GM21381 (cell line): Measurements from ENCODE around the gene MRPL1.
A peak's percentile ranks its signal among the peaks of the same experiment; 100 is the strongest.
"Not testable (repeated sequence)": the region's sequence is repeated elsewhere in the genome, so short reads cannot be mapped to it uniquely, and the experiment has no call there.

Experiments used
- ATAC-seq: cut with Tn5 transposase; IDR thresholded peaks from one replicate; pipeline ENCODE4 v1.9.1; 2021; ENCODE audit warnings: mild to moderate bottlenecking, moderate library complexity; ENCODE audit not compliant: unreplicated experiment

The MRPL1 gene

GRCh38 chr4:77963004-77963403 lies 100.4 kb downstream of the MRPL1 start:
- no peak for ATAC-seq

- not testable (repeated sequence) for ATAC-seq
Measured at GRCh38 chr4:77973657-77974056, 111.0 kb downstream of the MRPL1 start.

DNA sequence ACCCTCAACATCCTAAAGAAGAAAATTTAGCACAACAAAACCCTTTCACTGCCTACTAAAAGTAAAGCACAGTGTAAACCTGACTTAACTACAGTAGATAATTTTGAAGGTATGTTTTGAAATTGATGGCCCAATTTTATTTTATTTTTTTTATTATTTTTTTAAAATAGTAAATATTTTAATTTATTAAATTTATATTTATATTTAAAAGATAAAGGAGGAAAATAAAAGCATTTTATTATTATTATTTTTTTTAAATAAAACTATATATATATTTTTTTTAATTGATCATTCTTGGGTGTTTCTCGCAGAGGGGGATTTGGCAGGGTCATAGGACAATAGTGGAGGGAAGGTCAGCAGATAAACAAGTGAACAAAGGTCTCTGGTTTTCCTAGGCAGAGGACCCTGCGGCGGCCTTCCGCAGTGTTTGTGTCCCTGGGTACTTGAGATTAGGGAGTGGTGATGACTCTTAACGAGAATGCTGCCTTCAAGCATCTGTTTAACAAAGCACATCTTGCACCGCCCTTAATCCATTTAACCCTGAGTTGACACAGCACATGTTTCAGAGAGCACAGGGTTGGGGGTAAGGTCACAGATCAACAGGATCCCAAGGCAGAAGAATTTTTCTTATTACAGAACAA lies 120.4 kb downstream of the MRPL1 start:
- not testable (repeated sequence) for ATAC-seq

- ATAC-seq = not testable (repeated sequence)
Measured at GRCh38 chr4:77983612-77984311, 121.1 kb downstream of the MRPL1 start.

DNA sequence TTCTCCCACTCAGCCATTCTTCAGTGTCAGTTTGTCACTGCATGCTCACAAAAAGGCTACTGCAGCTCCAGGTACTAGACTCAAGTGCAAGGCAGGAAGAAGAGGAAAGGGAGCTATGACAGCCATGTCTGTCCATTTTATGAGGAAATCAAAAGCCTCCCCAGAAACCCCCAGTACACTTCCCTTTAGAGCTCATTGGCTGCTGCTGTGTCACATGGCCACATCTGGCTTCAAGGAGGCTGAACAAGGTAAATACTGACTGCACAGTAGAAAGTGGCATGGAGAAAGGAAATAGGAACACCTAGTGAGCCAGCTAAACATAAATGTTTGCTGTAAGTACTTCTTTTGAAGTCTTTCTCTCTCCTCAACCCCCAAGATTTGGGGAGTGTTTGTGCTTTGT lies 127.3 kb downstream of the MRPL1 start:
- no peak for ATAC-seq

DNA sequence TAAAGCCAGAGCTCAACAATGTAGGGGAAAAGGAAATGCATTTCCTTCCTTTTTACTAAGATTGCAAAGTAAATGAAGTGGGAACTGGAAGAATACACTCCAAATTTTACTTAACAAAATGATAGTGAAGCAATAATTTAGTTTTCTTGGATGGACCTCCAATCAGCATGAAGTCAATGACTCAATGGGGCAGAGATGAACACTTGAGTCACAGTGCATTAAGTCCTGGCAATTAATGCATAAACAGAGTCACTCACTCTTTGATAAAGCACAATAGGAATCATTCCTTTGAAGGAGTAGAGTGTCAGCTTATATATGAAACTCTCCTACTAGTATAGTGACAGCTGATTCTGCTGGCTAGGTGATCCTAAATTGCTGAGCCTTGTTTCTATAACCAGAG lies 127.8 kb downstream of the MRPL1 start:
- no peak for ATAC-seq

- no peak for ATAC-seq
Measured at GRCh38 chr4:77990904-77991358, 128.3 kb downstream of the MRPL1 start.

DNA sequence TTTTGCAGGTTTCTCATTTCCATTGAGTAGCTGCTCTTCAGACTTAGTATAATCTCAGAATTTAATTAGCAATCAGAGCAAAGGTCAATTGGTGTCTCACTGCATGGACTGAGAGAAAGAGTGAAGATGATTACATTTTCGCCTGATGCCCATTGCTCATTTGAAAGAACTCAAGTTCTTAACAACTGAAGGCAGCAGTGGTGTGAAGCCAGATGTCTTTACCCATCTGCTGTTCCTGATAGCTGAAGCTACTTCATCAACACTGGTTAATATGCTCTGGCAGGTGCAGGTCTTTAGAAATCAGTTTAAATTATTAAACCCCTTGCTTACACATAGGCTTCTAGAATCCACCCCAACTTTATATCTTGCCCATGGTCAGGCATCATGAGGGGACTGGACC lies 130.0 kb downstream of the MRPL1 start:
- ATAC-seq = no peak

GRCh38 chr4:77994194-77994721 lies 131.6 kb downstream of the MRPL1 start:
- peak; percentile 62 for ATAC-seq

DNA sequence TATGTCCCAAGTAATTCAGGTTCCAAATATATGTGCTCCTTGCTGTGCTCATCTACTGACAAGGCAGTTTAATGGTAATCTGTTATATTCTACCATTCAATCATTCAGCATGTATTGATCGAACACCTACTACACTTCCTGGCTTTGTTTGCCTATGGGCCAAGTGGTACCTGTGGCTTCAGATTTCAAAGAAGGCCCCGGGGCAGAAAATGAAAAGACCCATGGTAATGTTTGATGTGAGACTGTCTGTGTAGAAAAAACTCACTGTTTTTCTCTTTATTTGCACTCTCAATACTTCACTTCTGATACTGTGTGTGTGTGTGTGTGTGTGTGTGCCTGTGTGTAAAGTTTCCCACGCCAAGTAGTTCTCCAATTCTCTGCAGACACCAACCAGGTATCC lies 133.4 kb downstream of the MRPL1 start:
- ATAC-seq = no peak

DNA sequence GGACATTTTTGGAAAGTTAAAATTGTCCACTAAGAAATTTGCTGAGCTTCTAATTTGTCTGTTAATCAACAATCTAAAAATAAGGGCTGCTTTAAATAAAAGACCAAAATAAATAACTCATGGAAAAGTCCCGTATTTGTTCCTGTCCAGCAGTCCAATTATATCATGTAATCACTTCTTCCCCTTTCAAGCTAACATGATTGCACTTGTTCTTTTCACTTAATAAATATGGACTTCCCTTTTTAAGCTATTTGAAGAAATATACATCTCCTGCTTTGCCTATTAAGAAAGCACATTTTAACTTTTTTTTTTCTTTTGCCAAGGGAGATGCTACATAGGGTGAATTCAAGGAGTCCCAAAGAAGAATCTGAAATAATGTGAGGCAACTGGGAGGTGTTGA lies 138.9 kb downstream of the MRPL1 start:
- no peak for ATAC-seq

DNA sequence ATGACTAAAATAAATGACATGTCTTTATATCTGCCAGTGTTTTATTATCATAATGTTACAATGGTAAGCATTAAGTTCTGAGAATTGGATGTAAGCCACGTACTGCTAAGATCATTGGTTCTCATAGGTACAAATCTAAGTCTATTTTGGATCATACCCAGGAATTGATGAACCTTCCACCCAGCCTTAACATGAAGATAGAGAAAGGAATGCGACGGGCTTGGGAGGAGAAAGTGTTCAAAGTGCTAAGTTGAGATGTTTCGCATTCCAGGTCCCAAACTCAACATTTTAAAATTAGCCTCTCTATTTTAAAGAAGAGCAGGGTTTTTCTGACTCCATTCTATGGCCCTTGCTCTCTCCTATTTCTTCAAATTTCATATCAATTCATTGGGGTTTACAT lies 139.6 kb downstream of the MRPL1 start:
- no peak for ATAC-seq
